Endothelial cell (in vitro differentiated cells): ENCODE measurements around the gene PDLIM4. TPM values are rescaled to one million over a fixed set of nuclear protein-coding genes. Genes with fewer than 3 reads are reported as not detected.

Experiments
- DNase-seq: peaks from one replicate; pipeline ENCODE4 v3.0.0; 2021; ENCODE audit warnings: low spot score
- H3K27ac Mint-ChIP-seq: one replicate; pipeline ENCODE4 v1.8.0; 2021; ENCODE audit warnings: mixed read lengths, inconsistent platforms; ENCODE audit not compliant: unreplicated experiment
- H3K27me3 Mint-ChIP-seq: one replicate; pipeline ENCODE4 v1.8.0; 2021; ENCODE audit warnings: mild to moderate bottlenecking, moderate library complexity, mixed read lengths, inconsistent platforms; ENCODE audit not compliant: unreplicated experiment
- H3K36me3 Mint-ChIP-seq: one replicate; pipeline ENCODE4 v1.8.0; 2021; ENCODE audit warnings: mild to moderate bottlenecking, low read depth, mixed read lengths, inconsistent platforms; ENCODE audit not compliant: unreplicated experiment
- H3K4me1 Mint-ChIP-seq: one replicate; pipeline ENCODE4 v1.8.0; 2021; ENCODE audit warnings: mild to moderate bottlenecking, mixed read lengths, inconsistent platforms; ENCODE audit not compliant: unreplicated experiment
- H3K4me3 Mint-ChIP-seq: one replicate; pipeline ENCODE4 v1.8.0; 2021; ENCODE audit warnings: mild to moderate bottlenecking, mixed read lengths, inconsistent platforms; ENCODE audit not compliant: unreplicated experiment
- H3K9me3 Mint-ChIP-seq: one replicate; pipeline ENCODE4 v1.8.0; 2021; ENCODE audit warnings: mixed read lengths, inconsistent platforms; ENCODE audit not compliant: unreplicated experiment
- CTCF ChIP-seq: fragments of 200-600 bp; sonication (generic); IDR thresholded peaks from one replicate; pipeline ENCODE4 v1.5.0; 2021; ENCODE audit warnings: antibody characterized with exemption; ENCODE audit not compliant: unreplicated experiment
- total RNA-seq: library from RNA; stranded (reverse); fragmentation: NEBNext Ultra II Directional; extraction: Animal tissue kit (Norgen Biotek cat#: 25700); gene quantifications from one replicate; pipeline ENCODE4 v1.2.1, GENCODE V29; 2021; ENCODE audit not compliant: unreplicated experiment

PDLIM4 gene
- total RNA-seq, 1 donor from 2014 or later: 8.5 TPM

- peaks cover 19% of the 10 kb centered on the region for H3K4me1 Mint-ChIP-seq
- H3K27me3 Mint-ChIP-seq: peaks cover 14% of the 10 kb centered on the region
- H3K27ac Mint-ChIP-seq: no peak overlapping the region
- DNase-seq: no peak
- H3K4me3 Mint-ChIP-seq: no peak overlapping the region
- no peaks in the 10 kb centered on the region for H3K36me3 Mint-ChIP-seq
- no peak for TF ChIP-seq CTCF
- no peaks in the 10 kb centered on the region for H3K9me3 Mint-ChIP-seq
Measured at GRCh38 chr5:132268769-132269551, 11.5 kb downstream of the PDLIM4 start.

- Mint-ChIP-seq H3K36me3 (no peaks in the 10 kb centered on the region), H3K4me1 (peaks cover 10% of the 10 kb centered on the region), H3K27ac (peak overlapping the region; percentile 41), H3K27me3 (peaks cover 15% of the 10 kb centered on the region), H3K9me3 (no peaks in the 10 kb centered on the region), H3K4me3 (no peak overlapping the region)
- TF ChIP-seq CTCF: no peak
- no peak for DNase-seq
Measured at GRCh38 chr5:132269635-132270334, 12.3 kb downstream of the PDLIM4 start.

- TF ChIP-seq CTCF: no peak
- no peak overlapping the region for H3K27ac Mint-ChIP-seq
- peaks cover 18% of the 10 kb centered on the region for H3K27me3 Mint-ChIP-seq
- H3K9me3 Mint-ChIP-seq: no peaks in the 10 kb centered on the region
- H3K4me1 Mint-ChIP-seq: peaks cover 5% of the 10 kb centered on the region
- H3K4me3 Mint-ChIP-seq: no peak overlapping the region
- no peaks in the 10 kb centered on the region for H3K36me3 Mint-ChIP-seq
- DNase-seq: no peak
Measured at GRCh38 chr5:132270335-132270665, 12.8 kb downstream of the PDLIM4 start.

GRCh38 chr5:132270706-132271105 lies 13.2 kb downstream of the PDLIM4 start:
- DNase-seq: no peak
- Mint-ChIP-seq H3K4me1 (peaks cover 4% of the 10 kb centered on the region), H3K36me3 (no peaks in the 10 kb centered on the region), H3K9me3 (no peaks in the 10 kb centered on the region), H3K4me3 (no peak overlapping the region), H3K27me3 (peaks cover 18% of the 10 kb centered on the region), H3K27ac (no peak overlapping the region)
- no peak for TF ChIP-seq CTCF
